Measurements from ENCODE around the gene PSMD14. TPM values are rescaled to one million over a fixed set of nuclear protein-coding genes. Genes with fewer than 3 reads are reported as not detected.

The PSMD14 gene
- total RNA-seq, 2 donors from 2014 or later: 6.6 to 26.2 TPM

- Histone ChIP-seq H3K27ac (no peak overlapping the region), H3K4me3 (no peak overlapping the region), H3K27me3 (no peaks in the 10 kb centered on the region), H3K4me1 (no peaks in the 10 kb centered on the region), H3K36me3 (replicated peaks in 1 of 2; ENCODE audit: insufficient read depth in 1 of 2, low read depth in 2 of 2) (peaks cover 1 to 5% of the 10 kb centered on the region in 2 donors), H3K9me3 (no peaks in the 10 kb centered on the region)
- DNase-seq (no peak), ATAC-seq (no peak)
- TF ChIP-seq CTCF (IDR thresholded peaks at IDR 0.05): no peak
- no peak for TF ChIP-seq POLR2A (IDR thresholded peaks at IDR 0.05)
- 96 to 100% methylated on average over 2 of the region's 2 CpGs for WGBS, 2 donors
- intact Hi-C loops (cut with DNase I): no loop called here
These were observed 91.9 kb downstream of the PSMD14 start for GRCh38 chr2:161400076-161400475.

GRCh38 chr2:161402297-161402696 lies 94.1 kb downstream of the PSMD14 start:
- H3K27ac ChIP-seq: no peak overlapping the region
- WGBS, 2 donors: 90% methylated on average over 4 of the region's 4 CpGs
- H3K4me1 ChIP-seq: no peaks in the 10 kb centered on the region
- H3K4me3 ChIP-seq: no peak overlapping the region
- no peak for TF ChIP-seq POLR2A (IDR thresholded peaks at IDR 0.05)
- no peak for TF ChIP-seq CTCF (IDR thresholded peaks at IDR 0.05)
- intact Hi-C loops (cut with DNase I): no loop called here
- H3K36me3 ChIP-seq (replicated peaks in 1 of 2; ENCODE audit: insufficient read depth in 1 of 2, low read depth in 2 of 2): no peaks in the 10 kb centered on the region
- H3K27me3 ChIP-seq: no peaks in the 10 kb centered on the region
- no peak for DNase-seq
- ATAC-seq: no peak
- no peaks in the 10 kb centered on the region for H3K9me3 ChIP-seq

GRCh38 chr2:161406316-161406715 lies 98.1 kb downstream of the PSMD14 start:
- no peak for DNase-seq
- Histone ChIP-seq H3K4me1 (no peaks in the 10 kb centered on the region), H3K9me3 (no peaks in the 10 kb centered on the region), H3K27ac (no peak overlapping the region), H3K4me3 (no peak overlapping the region), H3K36me3 (replicated peaks in 1 of 2; ENCODE audit: insufficient read depth in 1 of 2, low read depth in 2 of 2) (no peaks in the 10 kb centered on the region), H3K27me3 (no peaks in the 10 kb centered on the region)
- ATAC-seq: no peak
- intact Hi-C loops (cut with DNase I): no loop called here
- TF ChIP-seq POLR2A (IDR thresholded peaks at IDR 0.05): no peak
- TF ChIP-seq CTCF (IDR thresholded peaks at IDR 0.05): no peak
- WGBS, 2 donors: 72 to 82% methylated on average over 5 of the region's 5 CpGs

- Histone ChIP-seq H3K4me1 (no peaks in the 10 kb centered on the region), H3K27ac (no peak overlapping the region), H3K9me3 (no peaks in the 10 kb centered on the region), H3K27me3 (no peaks in the 10 kb centered on the region), H3K4me3 (no peak overlapping the region), H3K36me3 (replicated peaks in 1 of 2; ENCODE audit: insufficient read depth in 1 of 2, low read depth in 2 of 2) (no peaks in the 10 kb centered on the region)
- 82 to 97% methylated on average over 2 of the region's 2 CpGs for WGBS, 2 donors
- TF ChIP-seq CTCF (IDR thresholded peaks at IDR 0.05): no peak
- no peak for TF ChIP-seq POLR2A (IDR thresholded peaks at IDR 0.05)
- ATAC-seq (no peak), DNase-seq (no peak)
- intact Hi-C loops (cut with DNase I): no loop called here
These were observed 99.4 kb downstream of the PSMD14 start for GRCh38 chr2:161407597-161407996.

- H3K36me3 ChIP-seq (replicated peaks in 1 of 2; ENCODE audit: insufficient read depth in 1 of 2, low read depth in 2 of 2): no peaks in the 10 kb centered on the region
- intact Hi-C loops (cut with DNase I): no loop called here
- no peak for ATAC-seq
These were observed 101.2 kb downstream of the PSMD14 start for GRCh38 chr2:161409308-161409907.

More at GRCh38 chr2:161409308-161409907, 101.2 kb downstream of the PSMD14 start:
- DNase-seq: no peak
- WGBS, 2 donors: 71 to 93% methylated on average over 1 of the region's 1 CpG
- H3K9me3 ChIP-seq: no peaks in the 10 kb centered on the region
- no peak overlapping the region for H3K4me3 ChIP-seq
- TF ChIP-seq CTCF (IDR thresholded peaks at IDR 0.05): no peak
- no peak for TF ChIP-seq POLR2A (IDR thresholded peaks at IDR 0.05)
- no peak overlapping the region for H3K27ac ChIP-seq
- peaks cover 4% of the 10 kb centered on the region for H3K4me1 ChIP-seq
- no peaks in the 10 kb centered on the region for H3K27me3 ChIP-seq

All from body of pancreas (tissue), 4 donors.